ENCODE measurements around the gene UNC5A.

Gene UNC5A

GRCh38 chr5:176819476-176819875 is 9.1 kb downstream of the UNC5A start:
- no peak for DNase-seq (ENCODE audit: low read depth)
- H3K4me3 ChIP-seq (ENCODE audit: low read depth, low read length) = no peak overlapping the region
- TF ChIP-seq CTCF (IDR thresholded peaks at IDR 0.05; ENCODE audit: low read depth, low read length, missing control alignments) = no peak
- in situ Hi-C loops (cut with HindIII; ENCODE audit: low sequenced_read_pairs) = no loop called here

GRCh38 chr5:176820937-176821336 is 10.6 kb downstream of the UNC5A start:
- no peak for DNase-seq (ENCODE audit: low read depth)
- no peak for TF ChIP-seq CTCF (IDR thresholded peaks at IDR 0.05; ENCODE audit: low read depth, low read length, missing control alignments)
- no peak overlapping the region for H3K4me3 ChIP-seq (ENCODE audit: low read depth, low read length)
- in situ Hi-C loops (cut with HindIII; ENCODE audit: low sequenced_read_pairs) = no loop called here

GRCh38 chr5:176821441-176821840 is 11.1 kb downstream of the UNC5A start:
- no peak for TF ChIP-seq CTCF (IDR thresholded peaks at IDR 0.05; ENCODE audit: low read depth, low read length, missing control alignments)
- in situ Hi-C loops (cut with HindIII; ENCODE audit: low sequenced_read_pairs) = no loop called here
- no peak overlapping the region for H3K4me3 ChIP-seq (ENCODE audit: low read depth, low read length)
- DNase-seq (ENCODE audit: low read depth) = no peak

- DNase-seq (ENCODE audit: low read depth) = no peak
- no peak for TF ChIP-seq CTCF (IDR thresholded peaks at IDR 0.05; ENCODE audit: low read depth, low read length, missing control alignments)
- in situ Hi-C loops (cut with HindIII; ENCODE audit: low sequenced_read_pairs) = no loop called here
- no peak overlapping the region for H3K4me3 ChIP-seq (ENCODE audit: low read depth, low read length)
Measured at GRCh38 chr5:176822041-176822792, 11.9 kb downstream of the UNC5A start.

GRCh38 chr5:176822793-176823481 is 12.6 kb downstream of the UNC5A start:
- H3K4me3 ChIP-seq (ENCODE audit: low read depth, low read length) = no peak overlapping the region
- no peak for TF ChIP-seq CTCF (IDR thresholded peaks at IDR 0.05; ENCODE audit: low read depth, low read length, missing control alignments)
- in situ Hi-C loops (cut with HindIII; ENCODE audit: low sequenced_read_pairs) = no loop called here
- DNase-seq (ENCODE audit: low read depth) = no peak

GRCh38 chr5:176823869-176824412 is 13.6 kb downstream of the UNC5A start:
- in situ Hi-C loops (cut with HindIII; ENCODE audit: low sequenced_read_pairs) = no loop called here
- DNase-seq (ENCODE audit: low read depth) = no peak
- no peak for TF ChIP-seq CTCF (IDR thresholded peaks at IDR 0.05; ENCODE audit: low read depth, low read length, missing control alignments)
- H3K4me3 ChIP-seq (ENCODE audit: low read depth, low read length) = no peak overlapping the region

All from astrocyte of the cerebellum (primary cell).